Lung (tissue), 12 donors: ENCODE measurements around the gene PRR5. TPM values are rescaled to one million over a fixed set of nuclear protein-coding genes. Genes with fewer than 3 reads are reported as not detected.

Experiments used
- ATAC-seq: fragments of 200-7000 bp; cut with Tn5 transposase; one replicate; pipeline ENCODE4 v1.9.1; 2020; ENCODE audit warnings: moderate number of reproducible peaks; ENCODE audit not compliant: insufficient read depth, low FRiP score
- DNase-seq, 3 donors: peaks; one replicate each; pipeline ENCODE4 v3.0.0-alpha.2; 2013 to 2017
- H3K27ac ChIP-seq, 2 donors: one replicate each; pipeline ENCODE4 v1.5.1; 2013; ENCODE audit warnings: mild to moderate bottlenecking in 2 of 2, moderate library complexity in 2 of 2, control low read depth in 1 of 2, inconsistent platforms in 1 of 2, low read depth in 1 of 2, low read length in 1 of 2
- H3K27me3 ChIP-seq, 3 donors: one replicate each; pipeline ENCODE4 v1.5.1; 2013; ENCODE audit warnings: low read length in 2 of 3; ENCODE audit not compliant: control insufficient read depth in 3 of 3, insufficient read depth in 3 of 3
- H3K36me3 ChIP-seq, 4 donors: one replicate each; pipeline ENCODE4 v1.5.1; 2013; ENCODE audit warnings: low read length in 4 of 4, mild to moderate bottlenecking in 1 of 4, moderate library complexity in 1 of 4; ENCODE audit not compliant: control insufficient read depth in 4 of 4, insufficient read depth in 4 of 4
- H3K4me1 ChIP-seq, 5 donors: one replicate each; pipeline ENCODE4 v1.5.1; 2013; ENCODE audit warnings: low read length in 5 of 5, mild to moderate bottlenecking in 2 of 5, moderate library complexity in 1 of 5; ENCODE audit not compliant: control insufficient read depth in 5 of 5, insufficient read depth in 5 of 5
- H3K4me3 ChIP-seq: one replicate; pipeline ENCODE4 v1.5.1; 2013; ENCODE audit warnings: mild to moderate bottlenecking, control low read depth, moderate library complexity
- H3K9ac ChIP-seq, 2 donors: one replicate each; pipeline ENCODE4 v1.5.1; 2013; ENCODE audit warnings: low read length in 2 of 2, control low read depth in 1 of 2; ENCODE audit not compliant: insufficient read depth in 1 of 2
- H3K9me3 ChIP-seq, 4 donors: one replicate each; pipeline ENCODE4 v1.5.1; 2013; ENCODE audit warnings: low read length in 3 of 4, mild to moderate bottlenecking in 1 of 4, moderate library complexity in 1 of 4; ENCODE audit not compliant: control insufficient read depth in 4 of 4, insufficient read depth in 3 of 4
- CTCF ChIP-seq: IDR thresholded peaks from 2 replicates; pipeline ENCODE4 v1.5.1; 2012; ENCODE audit warnings: mild to moderate bottlenecking; ENCODE audit errors: control extremely low read depth, extremely low read depth
- WGBS, 2 donors: extraction: QIAGEN DNeasy Blood & Tissue Kit; methylation state at CpG; one replicate each; pipeline ENCODE4 v1.1.7; 2013; 5-methylcytosine and 5-hydroxymethylcytosine counted together
- polyA plus RNA-seq, 2 donors: library from polyadenylated mRNA; stranded (reverse); fragments of 200-250 nt; gene quantifications; one replicate each; pipeline ENCODE4 v1.2.1, GENCODE V29; 2013
- total RNA-seq, 2 donors: library from RNA; depleted of rRNA in 1 of 2; stranded (reverse); fragments of >200 nt in 1 of 2; gene quantifications; one replicate each; pipeline ENCODE4 v1.2.1, GENCODE V29; 2014 to 2021
- donor health status: control.
- donor health status: control.
- donor health status: Bipolar disorder and iron deficiency.
- donor health status: healthy.
- donor health status: DM: yes; HTN: yes; CAD: no.

The PRR5 gene
- total and polyA plus RNA-seq, 4 donors: 9.1 to 17.3 (median 11.1) TPM

DNA sequence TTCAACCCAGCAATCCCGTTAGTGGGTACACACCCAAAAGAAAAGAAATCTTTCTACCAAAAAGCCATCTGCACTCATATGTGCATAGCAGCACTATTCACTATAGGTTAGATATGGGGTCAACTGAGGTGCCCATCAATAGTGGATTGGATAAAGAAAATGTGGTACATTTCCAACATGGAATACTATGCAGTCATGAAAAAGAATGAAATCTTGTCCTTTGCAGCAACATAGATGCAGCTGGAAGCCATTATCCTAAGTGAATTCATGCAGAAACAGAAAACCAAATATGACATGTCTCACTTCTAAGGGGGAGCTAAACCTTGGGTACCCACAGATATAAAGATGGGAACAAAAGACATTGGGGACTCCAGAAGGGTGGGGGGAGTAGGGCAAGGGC lies 48.5 kb downstream of the PRR5 start:
- H3K36me3 ChIP-seq: no peaks in the 10 kb centered on the region
- no peak for TF ChIP-seq CTCF
- peaks cover 0 to 5% (median 0%) of the 10 kb centered on the region in 4 donors for H3K9me3 ChIP-seq
- no peak for DNase-seq
- no peak overlapping the region for H3K27ac ChIP-seq
- ATAC-seq: no peak
- WGBS, 2 donors: 79 to 82% methylated on average over 1 of the region's 1 CpG
- H3K9ac ChIP-seq: no peak overlapping the region
- H3K4me3 ChIP-seq: no peak overlapping the region
- no peaks in the 10 kb centered on the region for H3K27me3 ChIP-seq
- H3K4me1 ChIP-seq: peaks cover 0 to 50% (median 21%) of the 10 kb centered on the region in 5 donors

DNA sequence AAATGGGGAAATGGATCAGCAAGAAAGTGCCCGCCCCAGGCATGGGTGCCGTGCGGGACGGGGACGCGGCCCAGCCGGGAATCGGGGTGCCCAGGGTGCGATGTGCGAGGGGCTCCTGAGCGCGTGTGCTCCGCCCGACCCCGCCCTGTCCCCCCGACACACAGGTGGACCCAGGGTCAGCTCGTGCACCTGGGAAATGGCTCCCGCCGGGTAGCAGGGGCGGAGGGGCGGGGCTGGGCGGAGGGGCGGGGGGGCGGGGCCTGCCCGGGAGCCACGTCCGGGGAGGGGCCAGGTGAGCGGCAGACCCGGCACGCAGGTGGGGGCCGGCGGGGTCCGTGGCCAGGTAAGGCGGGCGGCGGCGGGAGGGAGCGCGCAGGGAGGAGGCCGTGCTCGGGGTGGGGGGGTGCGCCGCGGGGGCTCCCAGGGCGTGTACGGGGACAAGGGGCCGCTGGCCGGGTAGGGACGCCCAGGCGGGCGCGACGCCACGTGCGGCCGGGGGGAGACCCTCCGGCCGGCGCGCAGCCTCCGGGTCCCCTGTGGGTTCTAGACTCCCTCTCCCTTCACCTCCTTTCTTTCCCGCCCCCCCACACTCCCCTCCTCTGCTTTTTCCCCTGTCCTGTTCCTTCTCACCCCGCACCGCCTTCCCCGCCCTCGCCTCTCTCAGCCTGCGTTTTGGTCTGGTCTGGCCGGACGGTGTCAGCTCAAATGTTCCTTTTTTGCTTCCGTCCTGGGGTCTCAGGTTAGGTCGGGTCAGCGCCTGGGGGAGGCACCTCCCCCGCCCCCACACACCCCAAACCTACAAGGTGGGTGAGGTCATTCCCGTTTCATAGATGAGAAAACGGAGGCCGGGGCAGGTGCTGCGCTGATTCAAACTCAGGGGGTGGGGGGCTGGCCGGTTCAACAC lies 50.5 kb downstream of the PRR5 start, which contains the start of gene ARHGAP8:
Gene ARHGAP8, plus strand, starts transcription at position 291 of the 904 bp plus-strand sequence. CDS start 33,953 bp downstream, outside the sequence.
- Histone ChIP-seq H3K9ac (peak within 1 kb of the TSS in 1 of 2 donors; percentile 23), H3K36me3 (no peaks in the 10 kb centered on the region), H3K27me3 (no peaks in the 10 kb centered on the region), H3K9me3 (peaks cover 0 to 5% (median 0%) of the 10 kb centered on the region in 4 donors), H3K27ac (peak within 1 kb of the TSS in 1 of 2 donors; percentile 67), H3K4me1 (peaks cover 0 to 35% (median 6%) of the 10 kb centered on the region in 5 donors), H3K4me3 (peak within 1 kb of the TSS; percentile 33)
- no peak for ATAC-seq
- 2 to 6% methylated on average over 53 to 76 of the region's 78 CpGs for WGBS, 2 donors
- no peak for TF ChIP-seq CTCF
- DNase-seq: peak in 2 of 3 donors; percentile 57 to 72

- no peak for TF ChIP-seq CTCF
- no peaks in the 10 kb centered on the region for H3K36me3 ChIP-seq
- ATAC-seq (peak; percentile 9), DNase-seq (peak; percentile 93 to 99 (median 99))
- H3K27ac ChIP-seq: peak overlapping the region in 1 of 2 donors; percentile 34
- peaks cover 0 to 36% (median 4%) of the 10 kb centered on the region in 5 donors for H3K4me1 ChIP-seq
- no peak overlapping the region for H3K4me3 ChIP-seq
- H3K27me3 ChIP-seq: no peaks in the 10 kb centered on the region
- H3K9ac ChIP-seq: no peak overlapping the region
- peaks cover 0 to 5% (median 0%) of the 10 kb centered on the region in 4 donors for H3K9me3 ChIP-seq
- 16 to 20% methylated on average over 29 of the region's 29 CpGs for WGBS, 2 donors
Observed at GRCh38 chr22:44753189-44754042, 51.4 kb downstream of the PRR5 start.
